Measurements from ENCODE around the gene AK3. TPM values are rescaled to one million over a fixed set of nuclear protein-coding genes. Genes with fewer than 3 reads are reported as not detected.

The AK3 gene
- total and polyA plus RNA-seq, 9 of the 15 experiments (the other 6 are each of a cell fraction or from before 2014, with no cell fraction given): 12.2 to 78.6 (median 41.8) TPM

DNA sequence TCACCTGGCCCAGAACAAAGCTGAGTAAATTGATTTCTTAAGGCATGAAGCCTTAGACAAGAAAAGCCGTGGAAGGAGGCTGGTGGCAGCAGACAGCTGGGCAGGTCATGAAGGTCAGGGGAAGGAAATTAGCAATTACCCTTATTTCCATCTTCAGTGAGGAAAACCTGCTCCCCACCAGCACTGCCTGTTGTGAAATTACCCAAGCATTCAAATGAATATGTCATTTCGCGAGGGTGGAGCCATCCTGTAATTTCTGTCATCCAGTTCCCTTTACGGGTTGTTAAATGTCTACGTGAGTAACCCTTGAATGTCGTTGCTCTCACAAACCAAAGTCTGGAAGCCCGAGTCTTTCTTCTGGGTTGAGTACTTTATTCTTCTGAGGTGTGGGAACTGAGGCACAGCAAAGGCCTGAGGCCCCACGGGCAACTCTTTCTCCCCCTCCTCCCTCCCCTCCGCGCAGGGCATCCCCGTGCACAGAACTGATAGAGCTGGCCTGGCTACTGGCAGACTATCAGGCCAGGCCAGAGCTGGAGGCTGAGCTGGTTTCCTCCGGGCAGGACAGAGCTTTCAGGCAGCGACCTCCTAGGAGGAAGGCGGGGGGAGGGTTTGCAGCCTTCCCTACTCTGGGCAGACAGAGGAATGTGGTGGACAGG, 22.0 kb upstream of the AK3 start (continued):
- TF ChIP-seq KDM1A (IDR thresholded peaks at IDR 0.05): peak in 1 of 2 experiments; percentile 37; a peak in 1 of 4 replicates
- no peak for TF ChIP-seq HOXB6 (CRISPR knock-in tag; IDR thresholded peaks at IDR 0.05; ENCODE audit: borderline replicate concordance)
- no peak for TF ChIP-seq RBM17 (IDR thresholded peaks at IDR 0.05; ENCODE audit: borderline replicate concordance, low read depth, low read length)
- no peak for TF ChIP-seq BHLHE40 (IDR thresholded peaks at IDR 0.05; ENCODE audit: low read length)
- no peak for TF ChIP-seq ZNF408 (CRISPR knock-in tag; IDR thresholded peaks at IDR 0.05; ENCODE audit: low read depth)
- TF ChIP-seq POLR2AphosphoS5 (IDR thresholded peaks at IDR 0.05; ENCODE audit: control insufficient read depth, insufficient read depth, low read depth, low read length): peak; percentile 37; the same call in 1 of the 2 replicates
- TF ChIP-seq KHSRP (IDR thresholded peaks at IDR 0.05): no peak
- TF ChIP-seq, protein P1, sequence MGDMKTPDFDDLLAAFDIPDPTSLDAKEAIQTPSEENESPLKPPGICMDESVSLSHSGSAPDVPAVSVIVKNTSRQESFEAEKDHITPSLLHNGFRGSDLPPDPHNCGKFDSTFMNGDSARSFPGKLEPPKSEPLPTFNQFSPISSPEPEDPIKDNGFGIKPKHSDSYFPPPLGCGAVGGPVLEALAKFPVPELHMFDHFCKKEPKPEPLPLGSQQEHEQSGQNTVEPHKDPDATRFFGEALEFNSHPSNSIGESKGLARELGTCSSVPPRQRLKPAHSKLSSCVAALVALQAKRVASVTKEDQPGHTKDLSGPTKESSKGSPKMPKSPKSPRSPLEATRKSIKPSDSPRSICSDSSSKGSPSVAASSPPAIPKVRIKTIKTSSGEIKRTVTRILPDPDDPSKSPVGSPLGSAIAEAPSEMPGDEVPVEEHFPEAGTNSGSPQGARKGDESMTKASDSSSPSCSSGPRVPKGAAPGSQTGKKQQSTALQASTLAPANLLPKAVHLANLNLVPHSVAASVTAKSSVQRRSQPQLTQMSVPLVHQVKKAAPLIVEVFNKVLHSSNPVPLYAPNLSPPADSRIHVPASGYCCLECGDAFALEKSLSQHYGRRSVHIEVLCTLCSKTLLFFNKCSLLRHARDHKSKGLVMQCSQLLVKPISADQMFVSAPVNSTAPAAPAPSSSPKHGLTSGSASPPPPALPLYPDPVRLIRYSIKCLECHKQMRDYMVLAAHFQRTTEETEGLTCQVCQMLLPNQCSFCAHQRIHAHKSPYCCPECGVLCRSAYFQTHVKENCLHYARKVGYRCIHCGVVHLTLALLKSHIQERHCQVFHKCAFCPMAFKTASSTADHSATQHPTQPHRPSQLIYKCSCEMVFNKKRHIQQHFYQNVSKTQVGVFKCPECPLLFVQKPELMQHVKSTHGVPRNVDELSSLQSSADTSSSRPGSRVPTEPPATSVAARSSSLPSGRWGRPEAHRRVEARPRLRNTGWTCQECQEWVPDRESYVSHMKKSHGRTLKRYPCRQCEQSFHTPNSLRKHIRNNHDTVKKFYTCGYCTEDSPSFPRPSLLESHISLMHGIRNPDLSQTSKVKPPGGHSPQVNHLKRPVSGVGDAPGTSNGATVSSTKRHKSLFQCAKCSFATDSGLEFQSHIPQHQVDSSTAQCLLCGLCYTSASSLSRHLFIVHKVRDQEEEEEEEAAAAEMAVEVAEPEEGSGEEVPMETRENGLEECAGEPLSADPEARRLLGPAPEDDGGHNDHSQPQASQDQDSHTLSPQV (IDR thresholded peaks at IDR 0.05): peak; percentile 54
- TF ChIP-seq CEBPG (CRISPR knock-in tag; IDR thresholded peaks at IDR 0.05): no peak
- TF ChIP-seq CEBPG (tag; conservative IDR thresholded peaks at IDR 0.05 in 1 of 2, IDR thresholded peaks at IDR 0.05 in 1 of 2): peak in 1 of 2 experiments; percentile 58; a peak in 3 of 4 replicates
- no peak for TF ChIP-seq CCAR2 (IDR thresholded peaks at IDR 0.05; ENCODE audit: low read depth, low read length)
- TF ChIP-seq, protein P2, sequence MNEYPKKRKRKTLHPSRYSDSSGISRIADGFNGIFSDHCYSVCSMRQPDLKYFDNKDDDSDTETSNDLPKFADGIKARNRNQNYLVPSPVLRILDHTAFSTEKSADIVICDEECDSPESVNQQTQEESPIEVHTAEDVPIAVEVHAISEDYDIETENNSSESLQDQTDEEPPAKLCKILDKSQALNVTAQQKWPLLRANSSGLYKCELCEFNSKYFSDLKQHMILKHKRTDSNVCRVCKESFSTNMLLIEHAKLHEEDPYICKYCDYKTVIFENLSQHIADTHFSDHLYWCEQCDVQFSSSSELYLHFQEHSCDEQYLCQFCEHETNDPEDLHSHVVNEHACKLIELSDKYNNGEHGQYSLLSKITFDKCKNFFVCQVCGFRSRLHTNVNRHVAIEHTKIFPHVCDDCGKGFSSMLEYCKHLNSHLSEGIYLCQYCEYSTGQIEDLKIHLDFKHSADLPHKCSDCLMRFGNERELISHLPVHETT (CRISPR knock-in tag; conservative IDR thresholded peaks at IDR 0.05 in 1 of 2, IDR thresholded peaks at IDR 0.05 in 1 of 2): no peak
- TF ChIP-seq, protein P3, sequence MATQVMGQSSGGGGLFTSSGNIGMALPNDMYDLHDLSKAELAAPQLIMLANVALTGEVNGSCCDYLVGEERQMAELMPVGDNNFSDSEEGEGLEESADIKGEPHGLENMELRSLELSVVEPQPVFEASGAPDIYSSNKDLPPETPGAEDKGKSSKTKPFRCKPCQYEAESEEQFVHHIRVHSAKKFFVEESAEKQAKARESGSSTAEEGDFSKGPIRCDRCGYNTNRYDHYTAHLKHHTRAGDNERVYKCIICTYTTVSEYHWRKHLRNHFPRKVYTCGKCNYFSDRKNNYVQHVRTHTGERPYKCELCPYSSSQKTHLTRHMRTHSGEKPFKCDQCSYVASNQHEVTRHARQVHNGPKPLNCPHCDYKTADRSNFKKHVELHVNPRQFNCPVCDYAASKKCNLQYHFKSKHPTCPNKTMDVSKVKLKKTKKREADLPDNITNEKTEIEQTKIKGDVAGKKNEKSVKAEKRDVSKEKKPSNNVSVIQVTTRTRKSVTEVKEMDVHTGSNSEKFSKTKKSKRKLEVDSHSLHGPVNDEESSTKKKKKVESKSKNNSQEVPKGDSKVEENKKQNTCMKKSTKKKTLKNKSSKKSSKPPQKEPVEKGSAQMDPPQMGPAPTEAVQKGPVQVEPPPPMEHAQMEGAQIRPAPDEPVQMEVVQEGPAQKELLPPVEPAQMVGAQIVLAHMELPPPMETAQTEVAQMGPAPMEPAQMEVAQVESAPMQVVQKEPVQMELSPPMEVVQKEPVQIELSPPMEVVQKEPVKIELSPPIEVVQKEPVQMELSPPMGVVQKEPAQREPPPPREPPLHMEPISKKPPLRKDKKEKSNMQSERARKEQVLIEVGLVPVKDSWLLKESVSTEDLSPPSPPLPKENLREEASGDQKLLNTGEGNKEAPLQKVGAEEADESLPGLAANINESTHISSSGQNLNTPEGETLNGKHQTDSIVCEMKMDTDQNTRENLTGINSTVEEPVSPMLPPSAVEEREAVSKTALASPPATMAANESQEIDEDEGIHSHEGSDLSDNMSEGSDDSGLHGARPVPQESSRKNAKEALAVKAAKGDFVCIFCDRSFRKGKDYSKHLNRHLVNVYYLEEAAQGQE (IDR thresholded peaks at IDR 0.05; ENCODE audit: borderline replicate concordance): peak; percentile 69
- TF ChIP-seq, protein P3 (CRISPR knock-in tag; IDR thresholded peaks at IDR 0.05; ENCODE audit: low read depth): no peak

Data from K562 (cell line).